K562 (cell line): ENCODE measurements around the gene CCDC116. TPM values are rescaled to one million over a fixed set of nuclear protein-coding genes. Genes with fewer than 3 reads are reported as not detected.

Experiments
- C11orf30 ChIP-seq: fragments of 450-650 bp; IDR thresholded peaks from 2 replicates; pipeline ENCODE4 v1.6.1; 2016; ENCODE audit warnings: low read depth, mild to moderate bottlenecking
- FOXA3 ChIP-seq, 2 experiments: fragments of 450-650 bp in 1 of 2; sonication (generic) in 1 of 2; formaldehyde crosslinking; IDR thresholded peaks in 1 of 2; conservative IDR thresholded peaks in 1 of 2; 2 replicates each; pipeline versions ENCODE4 v1.4.0 to v1.8.0; 2020 to 2022; ENCODE audit warnings: mild to moderate bottlenecking in 2 of 2, missing genetic modification reagents in 1 of 2
- ID3 ChIP-seq, 2 experiments: fragments of 250-450 bp in 1 of 2; fragments of 450-650 bp in 1 of 2; sonication (Bioruptor Pico) in 1 of 2; IDR thresholded peaks; 2 replicates each; pipeline versions ENCODE4 v1.6.1 to v1.8.0; 2016 to 2021; ENCODE audit warnings: mild to moderate bottlenecking in 2 of 2, moderate library complexity in 2 of 2, missing compliant biosample characterization in 1 of 2, missing genetic modification characterization in 1 of 2
- SPI1 ChIP-seq: IDR thresholded peaks from 2 replicates; pipeline ENCODE4 v1.6.1; 2011; ENCODE audit warnings: low read depth, low read length, control low read depth, borderline replicate concordance
- SRSF7 ChIP-seq: fragments of 200-400 bp; formaldehyde crosslinking; optimal IDR thresholded peaks from 2 replicates; pipeline ENCODE3; 2017; ENCODE audit warnings: mild to moderate bottlenecking, low read depth, low read length
- SUPT5H ChIP-seq: fragments of 450-650 bp; IDR thresholded peaks from 2 replicates; pipeline ENCODE4 v1.6.1; 2016
- THAP12 ChIP-seq: fragments of 250-450 bp; sonication (Bioruptor Pico); IDR thresholded peaks from 2 replicates; pipeline ENCODE4 v1.9.0; 2021; ENCODE audit warnings: mild to moderate bottlenecking, inconsistent platforms
- ZBTB11 ChIP-seq, 3 experiments: fragments of 200-800 bp in 1 of 3; fragments of 250-450 bp in 1 of 3; fragments of 450-650 bp in 1 of 3; sonication (Bioruptor Pico) in 1 of 3; sonication (Bioruptor generic) in 1 of 3; formaldehyde crosslinking in 1 of 3; IDR thresholded peaks; 2 replicates each; pipeline versions ENCODE4 v1.6.1 to v1.8.0; 2016 to 2022; ENCODE audit warnings: mild to moderate bottlenecking in 2 of 3, missing genetic modification characterization in 2 of 3, missing compliant biosample characterization in 1 of 3, moderate library complexity in 1 of 3
- ZBTB17 ChIP-seq: fragments of 450-650 bp; formaldehyde crosslinking; IDR thresholded peaks from 2 replicates; pipeline ENCODE4 v1.4.0; 2020; ENCODE audit warnings: mild to moderate bottlenecking
- ZHX1 ChIP-seq: fragments of 150-350 bp; conservative IDR thresholded peaks from 2 replicates; pipeline ENCODE4 v1.6.1; 2014; ENCODE audit warnings: low read length
- polyA plus RNA-seq, 8 experiments: library from polyadenylated mRNA; depleted of rRNA in 4 of 8; stranded (reverse) in 5 of 8; unstranded in 3 of 8; fragments of >200 nt; fragmentation: Nextera tagmentation in 2 of 8; fragmentation: Illumina TruSeq in 1 of 8; extraction: Ambion mirVana in 2 of 8; extraction: Trizol in 1 of 8; gene quantifications; 2 replicates each; pipeline versions ENCODE4 v1.2.1 to v1.2.3, GENCODE V29; 2011 to 2014; ENCODE audit warnings: inconsistent platforms in 1 of 8, missing spikeins in 1 of 8
- total RNA-seq, 7 experiments: library from RNA; depleted of rRNA in 6 of 7; stranded (reverse); fragments of >200 nt in 6 of 7; fragmentation: Illumina TruSeq in 2 of 7; extraction: Trizol in 2 of 7; gene quantifications; 2 replicates each; pipeline versions ENCODE4 v1.2.1 to v1.2.3, GENCODE V29; 2011 to 2021; ENCODE audit warnings: low replicate concordance in 1 of 7

CCDC116 gene
- total and polyA plus RNA-seq, 9 of the 15 experiments (the other 6 are each of a cell fraction or from before 2014, with no cell fraction given), result 1.6 to 11.3 (median 4.7) TPM

- no peak for TF ChIP-seq ZHX1
- 0 out of 2 replicates have a peak, but pooled peaks have one; percentile 3 for TF ChIP-seq SPI1
- TF ChIP-seq FOXA3 (CRISPR knock-in tag; conservative IDR thresholded peaks at IDR 0.05 in 1 of 2, IDR thresholded peaks at IDR 0.05 in 1 of 2), result no peak
- peak in 1 of 3 experiments; percentile 45; a peak in 1 of 6 replicates for TF ChIP-seq ZBTB11 (CRISPR knock-in tag; IDR thresholded peaks at IDR 0.05)
- peak; percentile 71; the same call in 1 of the 2 replicates for TF ChIP-seq THAP12 (CRISPR knock-in tag)
- TF ChIP-seq ZBTB17 (CRISPR knock-in tag), result no peak
- TF ChIP-seq ID3 (CRISPR knock-in tag; IDR thresholded peaks at IDR 0.05), result no peak
- TF ChIP-seq ID3 (tag; IDR thresholded peaks at IDR 0.05), result no peak
- TF ChIP-seq SUPT5H, result no peak
- TF ChIP-seq C11orf30, result no peak
- no peak for TF ChIP-seq SRSF7
- TF ChIP-seq, all 486 proteins: peak for 3
These were observed 42.2 kb downstream of the CCDC116 start (continued) for GRCh38 chr22:21674638-21675245.
